ENCODE measurements around the gene GCNT1. TPM values are rescaled to one million over a fixed set of nuclear protein-coding genes. Genes with fewer than 3 reads are reported as not detected.
"Not testable (repeated sequence)": the region's sequence is repeated elsewhere in the genome, so short reads cannot be mapped to it uniquely, and the experiment has no call there.

GCNT1 gene
- total RNA-seq, 6 experiments from 2014 or later: 15.0 to 26.2 (median 19.7) TPM

DNA sequence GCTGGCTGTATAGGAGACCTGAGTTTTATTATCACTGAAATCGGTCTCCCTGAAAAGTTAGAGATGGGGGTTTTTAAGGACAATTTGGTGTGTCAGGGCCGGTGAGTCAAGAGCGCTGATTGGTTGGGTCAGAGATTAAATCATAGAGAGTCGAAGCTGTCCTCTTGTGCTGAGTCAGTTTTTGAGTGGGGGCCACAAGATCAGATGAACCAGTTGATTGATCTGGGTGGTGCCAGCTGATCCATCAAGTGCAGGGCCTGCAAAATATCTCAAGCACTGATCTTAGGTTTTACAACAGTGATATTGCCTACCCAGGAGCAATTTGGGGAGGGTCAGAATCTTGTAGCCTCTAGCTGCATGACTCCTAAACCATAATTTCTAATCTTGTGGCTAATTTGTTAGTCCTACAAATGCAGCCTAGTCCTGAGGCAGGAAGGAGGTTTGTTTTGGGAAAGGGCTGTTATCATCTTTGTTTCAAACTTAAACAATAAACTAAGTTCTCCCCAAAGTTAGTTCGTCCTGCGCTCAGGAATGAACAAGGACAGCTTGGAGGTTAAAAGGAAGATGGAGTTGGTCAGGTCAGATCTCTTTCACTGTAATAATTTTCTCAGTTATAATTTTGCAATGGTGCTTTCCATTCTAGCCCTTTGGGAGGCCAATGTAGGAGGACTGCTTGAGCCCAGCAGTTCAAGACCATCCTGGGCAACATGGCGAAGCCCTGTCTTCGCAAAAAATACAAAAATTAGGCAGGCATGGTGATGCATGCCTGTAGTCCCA is 33.1 kb upstream of the GCNT1 start:
- H3K4me3 Mint-ChIP-seq: no peak overlapping the region
- peaks cover 5% of the 10 kb centered on the region; the same call in 1 of the 2 replicates for H3K27me3 Mint-ChIP-seq (ENCODE audit: insufficient read depth)
- no peak for DNase-seq
- TF ChIP-seq, protein P1, sequence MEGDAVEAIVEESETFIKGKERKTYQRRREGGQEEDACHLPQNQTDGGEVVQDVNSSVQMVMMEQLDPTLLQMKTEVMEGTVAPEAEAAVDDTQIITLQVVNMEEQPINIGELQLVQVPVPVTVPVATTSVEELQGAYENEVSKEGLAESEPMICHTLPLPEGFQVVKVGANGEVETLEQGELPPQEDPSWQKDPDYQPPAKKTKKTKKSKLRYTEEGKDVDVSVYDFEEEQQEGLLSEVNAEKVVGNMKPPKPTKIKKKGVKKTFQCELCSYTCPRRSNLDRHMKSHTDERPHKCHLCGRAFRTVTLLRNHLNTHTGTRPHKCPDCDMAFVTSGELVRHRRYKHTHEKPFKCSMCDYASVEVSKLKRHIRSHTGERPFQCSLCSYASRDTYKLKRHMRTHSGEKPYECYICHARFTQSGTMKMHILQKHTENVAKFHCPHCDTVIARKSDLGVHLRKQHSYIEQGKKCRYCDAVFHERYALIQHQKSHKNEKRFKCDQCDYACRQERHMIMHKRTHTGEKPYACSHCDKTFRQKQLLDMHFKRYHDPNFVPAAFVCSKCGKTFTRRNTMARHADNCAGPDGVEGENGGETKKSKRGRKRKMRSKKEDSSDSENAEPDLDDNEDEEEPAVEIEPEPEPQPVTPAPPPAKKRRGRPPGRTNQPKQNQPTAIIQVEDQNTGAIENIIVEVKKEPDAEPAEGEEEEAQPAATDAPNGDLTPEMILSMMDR (IDR thresholded peaks at IDR 0.05): no peak
- no peak overlapping the region for H3K27ac Mint-ChIP-seq
- no peaks in the 10 kb centered on the region for H3K9me3 Mint-ChIP-seq
- no peaks in the 10 kb centered on the region for H3K36me3 Mint-ChIP-seq (ENCODE audit: low read depth)
- H3K4me1 Mint-ChIP-seq (ENCODE audit: low read depth): no peaks in the 10 kb centered on the region

DNA sequence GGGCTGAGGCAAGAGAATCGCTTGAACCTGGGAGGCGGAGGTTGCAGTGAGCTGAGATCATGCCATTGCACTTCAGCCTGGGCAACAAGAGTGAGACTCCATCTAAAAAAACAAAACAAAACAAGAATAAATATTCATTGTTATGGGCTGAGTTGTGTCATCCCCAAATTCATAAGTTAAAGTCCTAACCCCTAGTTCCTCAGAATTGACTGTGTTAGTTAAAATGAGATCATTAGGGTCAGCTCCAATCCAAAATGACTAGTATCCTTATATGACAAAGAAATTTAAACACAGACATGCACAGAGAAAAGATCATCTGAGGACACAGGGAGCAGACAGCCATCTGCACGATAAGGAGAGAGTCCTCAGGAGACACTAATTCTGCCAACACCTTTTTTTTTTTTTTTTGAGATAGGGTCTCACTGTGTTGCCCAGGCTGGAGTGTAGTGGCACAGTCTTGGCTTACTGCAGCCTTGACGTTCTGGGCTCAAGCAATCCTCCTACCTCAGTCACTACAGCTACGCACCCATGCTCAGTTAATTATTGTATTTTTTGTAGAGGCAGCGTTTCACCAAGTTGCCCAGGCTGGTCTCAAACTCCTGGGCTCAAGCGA is 32.1 kb upstream of the GCNT1 start:
- no peaks in the 10 kb centered on the region for H3K4me1 Mint-ChIP-seq (ENCODE audit: low read depth)
- TF ChIP-seq, protein P1 (IDR thresholded peaks at IDR 0.05): no peak
- DNase-seq: no peak
- H3K36me3 Mint-ChIP-seq (ENCODE audit: low read depth): no peaks in the 10 kb centered on the region
- peaks cover 6% of the 10 kb centered on the region for H3K27me3 Mint-ChIP-seq (ENCODE audit: insufficient read depth)
- no peak overlapping the region for H3K4me3 Mint-ChIP-seq
- no peaks in the 10 kb centered on the region for H3K9me3 Mint-ChIP-seq
- H3K27ac Mint-ChIP-seq: no peak overlapping the region

DNA sequence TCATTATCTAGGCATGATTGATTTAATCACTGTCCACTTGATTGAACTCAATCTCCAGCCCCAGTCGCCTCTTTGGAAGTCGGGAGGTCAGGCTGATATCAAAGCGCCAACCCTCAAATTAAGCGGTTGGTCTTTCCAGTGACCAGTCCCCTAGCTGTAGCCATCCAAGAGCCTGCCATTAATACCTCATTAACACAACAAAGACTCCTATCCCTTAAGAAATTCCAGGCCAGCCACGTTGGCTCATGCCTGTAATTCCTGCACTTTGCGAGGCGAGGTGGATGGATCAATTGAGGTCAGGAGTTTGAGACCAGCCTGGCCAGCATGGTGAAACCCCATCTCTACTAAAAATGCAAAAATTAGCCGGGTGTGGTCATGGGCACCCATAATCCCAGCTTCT is 27.4 kb upstream of the GCNT1 start:
- no peak for DNase-seq
- TF ChIP-seq, protein P1 (IDR thresholded peaks at IDR 0.05): no peak
- H3K9me3 Mint-ChIP-seq: no peaks in the 10 kb centered on the region
- H3K27ac Mint-ChIP-seq: no peak overlapping the region
- no peak overlapping the region for H3K4me3 Mint-ChIP-seq
- no peaks in the 10 kb centered on the region for H3K36me3 Mint-ChIP-seq (ENCODE audit: low read depth)
- H3K4me1 Mint-ChIP-seq (ENCODE audit: low read depth): peaks cover 11% of the 10 kb centered on the region
- peaks cover 3% of the 10 kb centered on the region for H3K27me3 Mint-ChIP-seq (ENCODE audit: insufficient read depth)

DNA sequence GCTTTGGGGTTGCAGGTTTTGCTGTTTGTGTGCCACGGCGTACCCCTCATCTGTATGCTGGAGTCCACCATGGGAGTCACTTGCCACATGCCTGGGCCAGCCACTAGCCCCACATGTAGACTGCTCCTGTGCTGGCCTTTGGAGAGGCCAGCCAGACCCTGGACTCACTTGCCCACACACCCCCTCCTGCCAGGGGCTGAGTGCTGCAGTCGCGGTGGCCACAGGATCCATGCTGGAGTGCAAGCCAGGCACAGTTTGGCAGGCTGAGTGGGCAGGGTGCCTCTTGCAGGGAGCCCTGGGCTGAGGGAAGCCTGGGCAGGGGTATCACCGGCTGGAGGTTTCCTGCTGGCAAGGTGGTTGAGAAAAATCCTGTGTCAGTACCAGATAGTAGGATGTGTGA is 25.6 kb upstream of the GCNT1 start:
- no peaks in the 10 kb centered on the region for H3K9me3 Mint-ChIP-seq
- TF ChIP-seq, protein P1 (IDR thresholded peaks at IDR 0.05): no peak
- DNase-seq: no peak
- no peak overlapping the region for H3K4me3 Mint-ChIP-seq
- peaks cover 6% of the 10 kb centered on the region for H3K27me3 Mint-ChIP-seq (ENCODE audit: insufficient read depth)
- no peaks in the 10 kb centered on the region for H3K36me3 Mint-ChIP-seq (ENCODE audit: low read depth)
- peaks cover 11% of the 10 kb centered on the region for H3K4me1 Mint-ChIP-seq (ENCODE audit: low read depth)
- no peak overlapping the region for H3K27ac Mint-ChIP-seq

DNA sequence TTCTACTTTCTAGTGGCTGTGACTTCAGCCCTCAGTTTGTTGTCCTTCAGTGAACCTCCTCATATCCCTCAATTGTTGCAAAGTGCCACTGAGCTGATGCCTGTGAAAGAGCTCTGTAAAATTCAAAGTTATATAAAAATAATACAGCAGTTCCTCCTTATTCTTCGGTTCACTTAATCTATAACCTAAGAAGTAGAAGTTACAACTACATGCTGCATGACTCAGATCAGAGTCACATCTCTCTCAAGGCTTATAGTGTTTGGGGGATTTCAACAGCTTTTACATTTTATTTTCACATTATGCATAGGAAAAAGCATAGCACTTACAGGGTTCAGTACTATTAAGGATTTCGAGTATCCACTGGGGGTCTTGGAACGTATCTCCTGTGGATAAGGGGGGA is 25.1 kb upstream of the GCNT1 start:
- Mint-ChIP-seq H3K36me3 (ENCODE audit: low read depth) (no peaks in the 10 kb centered on the region), H3K4me1 (ENCODE audit: low read depth) (peaks cover 11% of the 10 kb centered on the region), H3K27ac (no peak overlapping the region), H3K27me3 (ENCODE audit: insufficient read depth) (peaks cover 6% of the 10 kb centered on the region), H3K9me3 (no peaks in the 10 kb centered on the region), H3K4me3 (no peak overlapping the region)
- DNase-seq: peak; percentile 34
- TF ChIP-seq, protein P1 (IDR thresholded peaks at IDR 0.05): no peak

DNA sequence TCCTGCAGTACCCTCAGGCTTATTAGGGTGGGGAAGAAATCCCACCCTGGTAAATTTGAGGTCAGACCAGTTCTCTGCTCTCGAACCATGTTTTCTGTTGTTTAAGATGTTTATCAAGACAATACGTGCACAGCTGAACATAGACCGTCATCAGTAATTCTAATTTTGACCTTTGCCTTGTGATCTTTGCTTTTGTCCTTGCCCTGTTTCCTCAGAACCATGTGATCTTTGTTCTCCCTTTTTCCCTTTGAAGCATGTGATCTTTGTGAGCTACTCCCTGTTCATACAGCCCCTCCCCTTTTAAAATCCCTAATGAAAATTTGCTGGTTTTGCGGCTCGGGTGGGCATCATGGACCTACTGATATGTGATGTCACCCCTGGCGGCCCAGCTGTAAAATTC is 24.1 kb upstream of the GCNT1 start:
- H3K27ac Mint-ChIP-seq; DNase-seq; H3K27me3 Mint-ChIP-seq (ENCODE audit: insufficient read depth); H3K36me3 Mint-ChIP-seq (ENCODE audit: low read depth); H3K4me3 Mint-ChIP-seq; H3K9me3 Mint-ChIP-seq: not testable (repeated sequence)
- peaks cover 11% of the 10 kb centered on the region for H3K4me1 Mint-ChIP-seq (ENCODE audit: low read depth)

DNA sequence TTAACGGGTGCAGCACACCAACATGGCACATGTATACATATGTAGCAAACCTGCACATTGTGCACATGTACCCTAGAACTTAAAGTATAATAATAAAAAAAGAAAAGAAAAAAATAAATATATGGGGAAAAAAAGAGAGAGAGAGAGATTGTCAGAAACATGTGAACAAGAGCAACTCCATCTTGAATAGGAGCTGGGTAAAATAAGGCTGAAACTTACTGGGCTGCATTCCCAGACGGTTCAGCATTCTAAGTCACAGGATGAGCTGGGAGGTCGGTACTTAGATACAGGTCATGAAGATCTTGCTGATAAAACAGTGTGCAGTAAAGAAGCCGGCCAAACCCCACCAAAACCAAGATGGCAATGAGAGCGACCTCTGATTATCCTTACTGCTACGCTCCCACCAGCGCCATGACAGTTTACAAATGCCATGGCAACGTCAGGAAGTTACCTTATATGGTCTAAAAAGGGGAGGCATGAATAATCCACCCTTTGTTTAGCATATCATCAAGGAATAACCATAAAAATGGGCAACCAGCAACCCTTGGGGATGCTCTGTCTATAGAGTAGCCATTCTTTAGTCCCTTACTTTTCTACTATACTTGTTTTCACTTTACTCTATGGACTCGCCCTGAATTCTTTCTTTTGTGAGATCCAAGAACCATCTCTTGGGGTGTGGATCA is 21.8 kb upstream of the GCNT1 start:
- H3K4me3 Mint-ChIP-seq; H3K9me3 Mint-ChIP-seq; H3K27me3 Mint-ChIP-seq (ENCODE audit: insufficient read depth); H3K36me3 Mint-ChIP-seq (ENCODE audit: low read depth); DNase-seq; H3K27ac Mint-ChIP-seq: not testable (repeated sequence)
- H3K4me1 Mint-ChIP-seq (ENCODE audit: low read depth): peaks cover 28% of the 10 kb centered on the region

Data from HFFc6 (cell line).